MV-4-11 (cell line): ENCODE results near the gene SLC22A3.

Experiments used
- DNase-seq: peaks from one replicate; lab custom pipeline; 2025; lab: John Stamatoyannopoulos, UW

SLC22A3 gene

GRCh38 chr6:160333841-160334240 is 14.3 kb upstream of the SLC22A3 start:
- no peak for DNase-seq

- DNase-seq = no peak
These were observed 12.0 kb upstream of the SLC22A3 start for GRCh38 chr6:160336200-160336599.

GRCh38 chr6:160337301-160337700 is 10.9 kb upstream of the SLC22A3 start:
- DNase-seq = no peak

GRCh38 chr6:160337991-160338390 is 10.2 kb upstream of the SLC22A3 start:
- no peak for DNase-seq

- no peak for DNase-seq
These were observed 5.0 kb upstream of the SLC22A3 start for GRCh38 chr6:160343144-160343543.

GRCh38 chr6:160344271-160344670 is 3.9 kb upstream of the SLC22A3 start:
- DNase-seq = no peak

- DNase-seq = no peak
These were observed 637 bp upstream of the SLC22A3 start for GRCh38 chr6:160347259-160348222.

GRCh38 chr6:160349020-160349441 is 853 bp downstream of the SLC22A3 start:
- no peak for DNase-seq

- no peak for DNase-seq
These were observed 1.7 kb downstream of the SLC22A3 start for GRCh38 chr6:160349814-160350350.

GRCh38 chr6:160353950-160354496 is 5.8 kb downstream of the SLC22A3 start:
- DNase-seq = no peak

GRCh38 chr6:160355001-160355400 is 6.8 kb downstream of the SLC22A3 start:
- DNase-seq = no peak

- no peak for DNase-seq
These were observed 8.0 kb downstream of the SLC22A3 start for GRCh38 chr6:160356074-160356744.

- no peak for DNase-seq
These were observed 8.9 kb downstream of the SLC22A3 start for GRCh38 chr6:160357088-160357487.

- no peak for DNase-seq
These were observed 10.3 kb downstream of the SLC22A3 start for GRCh38 chr6:160358225-160359119.

GRCh38 chr6:160360955-160361354 is 12.8 kb downstream of the SLC22A3 start:
- no peak for DNase-seq

- DNase-seq = no peak
These were observed 14.4 kb downstream of the SLC22A3 start for GRCh38 chr6:160362556-160362955.

- DNase-seq = no peak
These were observed 15.1 kb downstream of the SLC22A3 start for GRCh38 chr6:160363016-160363996.

GRCh38 chr6:160365117-160365516 is 16.9 kb downstream of the SLC22A3 start:
- DNase-seq = no peak

- no peak for DNase-seq
These were observed 19.8 kb downstream of the SLC22A3 start for GRCh38 chr6:160367798-160368547.

GRCh38 chr6:160368670-160369069 is 20.5 kb downstream of the SLC22A3 start:
- DNase-seq = no peak
